GM19328 (cell line): ENCODE results near the gene CWC27.
"Not testable (repeated sequence)": the region's sequence is repeated elsewhere in the genome, so short reads cannot be mapped to it uniquely, and the experiment has no call there.

ENCODE experiments used
- ATAC-seq: cut with Tn5 transposase; IDR thresholded peaks from one replicate; pipeline ENCODE4 v1.9.1; 2021; ENCODE audit warnings: mild to moderate bottlenecking, moderate library complexity; ENCODE audit not compliant: unreplicated experiment

The CWC27 gene

DNA sequence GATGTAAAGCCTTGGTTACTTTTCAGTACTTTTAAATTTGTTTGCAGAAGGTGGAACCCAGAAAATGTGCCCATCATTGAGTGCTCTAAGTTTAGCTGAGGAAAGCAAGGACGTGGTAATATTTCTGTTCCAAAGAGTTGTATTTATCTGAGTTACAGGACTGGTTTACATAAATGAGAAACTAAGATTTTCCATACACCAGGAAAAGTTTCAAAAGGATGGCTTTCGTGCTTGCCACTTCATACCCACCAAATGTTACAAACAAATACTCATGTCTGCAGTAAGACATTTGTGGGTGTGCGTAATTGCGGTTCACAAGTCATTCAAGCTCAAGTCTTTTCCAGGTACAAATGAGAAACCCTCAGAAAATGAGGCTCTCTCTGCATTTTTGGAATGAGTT is 68.1 kb downstream of the CWC27 start:
- no peak for ATAC-seq

DNA sequence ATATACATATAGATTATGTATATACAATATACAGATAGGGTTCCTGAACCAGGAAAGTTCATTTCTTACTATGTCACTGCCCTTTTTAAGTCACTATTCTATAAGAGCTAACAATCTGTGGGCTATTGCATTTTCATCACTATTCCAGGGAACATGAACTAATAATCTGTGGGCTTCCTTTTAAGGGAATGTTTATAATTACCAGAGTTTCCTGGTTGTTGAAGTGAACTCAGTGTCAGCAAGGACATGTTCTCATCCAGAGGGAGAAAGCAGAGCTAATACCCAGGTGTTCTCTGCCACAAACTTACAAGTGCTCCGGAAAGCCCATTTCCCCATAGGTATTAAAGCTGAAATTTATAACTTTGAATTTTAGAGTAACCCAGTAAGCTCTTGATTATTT is 69.6 kb downstream of the CWC27 start:
- ATAC-seq = no peak

GRCh38 chr5:64838803-64839202 is 70.1 kb downstream of the CWC27 start:
- ATAC-seq = no peak

DNA sequence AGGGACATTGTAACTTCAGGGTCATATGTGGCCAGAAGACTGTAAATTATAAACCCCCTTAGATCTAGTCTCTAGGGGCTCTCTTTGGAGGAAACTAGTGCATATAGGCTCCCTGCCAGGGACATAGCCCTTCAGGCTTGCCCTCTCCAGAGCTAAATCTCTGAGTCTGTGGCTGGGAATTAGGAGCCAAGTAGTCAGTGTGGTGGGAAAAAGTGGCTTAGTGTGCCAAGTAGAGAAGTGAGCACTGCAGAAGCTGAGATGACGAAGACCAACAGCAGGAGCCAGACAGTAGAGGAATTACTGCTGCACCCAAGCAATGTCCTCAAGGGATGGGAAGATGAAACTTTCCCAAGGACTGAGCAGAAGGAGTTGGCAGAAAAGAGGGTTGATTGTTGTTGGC is 71.2 kb downstream of the CWC27 start:
- ATAC-seq = no peak

DNA sequence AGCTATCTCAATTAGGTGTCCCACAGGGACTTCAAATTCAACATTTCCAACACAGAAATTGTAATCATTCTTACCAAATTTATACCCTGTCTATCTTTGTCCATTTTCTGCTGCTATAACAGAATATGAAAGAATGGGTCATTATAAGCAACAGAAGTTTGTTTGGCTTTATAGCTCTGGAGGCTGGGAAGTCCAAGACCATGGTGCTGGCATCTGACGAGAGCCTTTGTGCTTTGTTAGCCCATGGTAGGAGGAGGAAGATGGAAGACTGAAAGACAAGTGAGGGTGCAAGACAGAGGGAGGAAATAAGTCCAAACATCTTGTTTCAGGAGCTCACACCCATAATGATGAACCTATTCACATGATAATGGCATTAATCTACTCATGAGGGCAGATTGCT is 72.2 kb downstream of the CWC27 start:
- ATAC-seq = no peak

DNA sequence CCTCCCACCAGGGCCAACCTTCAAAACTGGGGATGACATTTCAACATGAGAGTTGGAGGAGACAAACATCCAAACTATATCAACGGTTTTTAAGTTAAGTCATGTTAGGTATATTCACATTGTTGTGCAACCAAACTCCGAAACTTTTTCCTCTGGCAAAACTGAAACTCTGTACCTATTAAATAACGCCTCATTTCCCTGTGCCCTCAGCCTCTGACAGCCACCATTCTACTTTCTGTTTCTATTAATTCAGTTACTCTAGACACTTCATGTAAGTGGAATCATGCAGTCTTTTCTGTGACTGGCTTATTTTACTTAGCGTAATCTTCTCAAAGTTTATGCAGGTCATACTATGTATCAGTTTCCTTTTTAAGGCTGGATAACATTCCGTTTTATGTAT is 85.0 kb downstream of the CWC27 start:
- no peak for ATAC-seq

- ATAC-seq = no peak
These were observed 86.1 kb downstream of the CWC27 start for GRCh38 chr5:64854855-64855254.

- no peak for ATAC-seq
These were observed 91.2 kb downstream of the CWC27 start for GRCh38 chr5:64859881-64860280.

DNA sequence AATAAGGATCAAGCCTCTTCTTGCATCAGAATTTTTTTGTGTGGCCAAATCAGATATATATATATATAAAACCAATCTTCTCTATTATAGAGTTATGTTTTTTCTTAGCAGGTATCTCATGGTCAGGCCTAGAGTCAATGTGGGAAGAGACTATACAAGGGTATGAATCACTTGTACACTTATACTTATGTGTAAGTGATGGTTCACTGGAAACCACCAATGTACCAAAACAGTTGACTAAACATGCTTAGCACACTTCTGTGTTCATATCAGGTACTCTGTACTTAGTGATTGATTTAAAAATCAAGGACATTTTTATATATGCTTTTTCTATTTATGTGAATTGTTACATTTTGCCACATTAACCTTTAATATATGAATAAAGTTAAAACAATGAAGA is 92.6 kb downstream of the CWC27 start:
- ATAC-seq = no peak

- no peak for ATAC-seq
These were observed 95.4 kb downstream of the CWC27 start for GRCh38 chr5:64864171-64864570.

GRCh38 chr5:64865662-64866061 is 96.9 kb downstream of the CWC27 start:
- ATAC-seq = no peak

DNA sequence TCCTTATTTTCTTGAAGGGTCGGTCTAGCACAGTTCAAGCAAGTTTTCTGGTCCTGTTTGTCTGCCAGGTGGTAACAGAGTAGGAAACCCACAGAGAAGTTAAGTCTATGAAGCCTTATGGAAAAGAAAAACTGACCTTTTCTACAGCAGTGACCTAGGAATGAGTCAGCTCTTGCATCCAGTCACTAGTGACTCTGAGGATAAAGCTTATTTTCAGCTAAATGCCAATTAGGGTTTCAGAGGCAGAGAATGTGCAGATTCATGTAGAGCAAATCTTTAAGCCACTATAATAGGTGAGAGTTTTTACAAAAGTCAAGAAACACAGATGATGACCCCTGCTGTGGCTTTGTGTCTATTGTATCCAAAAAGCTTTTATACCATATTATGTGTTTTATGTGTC is 100.7 kb downstream of the CWC27 start:
- no peak for ATAC-seq

GRCh38 chr5:64872044-64872443 is 103.3 kb downstream of the CWC27 start:
- no peak for ATAC-seq

- ATAC-seq = no peak
These were observed 104.7 kb downstream of the CWC27 start for GRCh38 chr5:64873441-64873840.

DNA sequence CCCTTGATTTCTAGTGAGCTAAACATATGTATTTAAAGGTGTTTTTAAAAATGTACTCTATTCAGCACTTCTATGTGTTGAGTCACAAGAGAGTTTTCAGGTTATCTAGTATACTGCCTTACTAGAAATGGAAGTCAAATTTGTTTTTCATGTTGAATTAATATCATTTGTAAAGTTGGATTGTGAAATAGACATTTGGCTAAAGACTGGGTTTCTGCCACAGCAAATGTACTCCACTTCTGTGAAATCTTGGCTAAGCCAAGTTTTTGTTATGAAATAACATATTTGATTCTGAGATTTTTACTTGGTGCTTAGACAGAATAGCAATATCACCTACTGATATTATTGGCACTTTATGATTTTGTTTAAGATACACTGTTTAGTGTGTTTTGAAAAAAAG is 106.0 kb downstream of the CWC27 start:
- no peak for ATAC-seq

- ATAC-seq = no peak
These were observed 107.5 kb downstream of the CWC27 start for GRCh38 chr5:64876203-64876602.

DNA sequence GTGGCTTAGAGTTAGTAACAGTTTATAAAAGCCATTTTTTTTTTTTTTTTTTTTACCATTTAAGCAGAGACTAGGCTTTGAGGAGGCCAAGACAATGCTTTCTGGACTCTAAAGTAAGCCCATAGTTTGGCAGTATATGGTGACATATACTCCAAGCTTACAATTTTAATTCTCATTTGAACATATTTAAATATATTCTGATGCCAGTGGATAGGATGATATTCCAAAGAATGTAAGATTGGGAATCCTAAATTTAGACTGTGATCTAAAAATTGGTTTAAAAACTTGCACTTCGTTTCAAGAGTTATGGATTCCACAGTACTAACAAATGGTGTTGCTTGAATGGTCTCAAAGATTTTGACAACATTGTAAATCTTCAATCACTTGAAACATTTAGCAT is 112.1 kb downstream of the CWC27 start:
- ATAC-seq = no peak

- ATAC-seq = no peak
These were observed 115.2 kb downstream of the CWC27 start for GRCh38 chr5:64883912-64884311.

- ATAC-seq = no peak
These were observed 115.8 kb downstream of the CWC27 start for GRCh38 chr5:64884541-64884940.

DNA sequence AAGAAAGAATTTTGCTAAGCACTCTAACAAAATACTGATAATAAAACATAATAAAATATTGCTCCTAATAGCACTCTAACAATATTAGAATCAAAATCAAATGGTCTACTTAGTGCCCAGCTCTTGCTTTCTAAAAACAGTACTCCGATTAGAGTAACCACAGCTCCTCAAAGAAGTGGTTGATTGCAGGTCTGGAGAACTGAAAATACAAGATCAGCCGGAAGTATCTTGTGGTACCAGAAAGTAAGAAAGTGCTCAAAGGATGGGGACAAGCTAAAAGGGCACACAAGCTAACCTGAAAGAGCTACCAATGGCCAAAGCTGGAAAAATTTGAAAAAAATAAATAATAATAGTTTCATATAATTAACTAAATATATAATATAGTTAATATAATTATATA is 119.2 kb downstream of the CWC27 start:
- no peak for ATAC-seq

DNA sequence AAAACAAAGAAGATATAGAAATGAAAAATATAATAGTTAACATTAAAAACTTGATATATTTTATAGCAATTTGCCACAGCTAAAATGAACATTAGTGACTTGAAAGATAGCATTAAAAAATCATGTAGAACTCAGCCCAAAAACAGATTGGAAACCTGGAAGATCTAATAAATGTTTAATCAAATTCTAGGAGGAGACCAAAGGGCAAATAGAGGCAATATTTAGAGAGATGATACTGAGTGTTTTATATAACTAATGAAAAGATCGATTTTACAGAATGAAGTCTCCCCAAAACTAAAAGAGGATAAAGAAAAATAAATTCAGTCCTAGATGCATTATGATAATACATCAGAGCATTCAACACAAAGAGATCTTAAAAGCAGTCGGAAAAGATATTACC is 127.0 kb downstream of the CWC27 start:
- ATAC-seq = no peak

GRCh38 chr5:64899838-64900237 is 131.1 kb downstream of the CWC27 start:
- no peak for ATAC-seq

GRCh38 chr5:64900618-64901017 is 131.9 kb downstream of the CWC27 start:
- no peak for ATAC-seq

- not testable (repeated sequence) for ATAC-seq
These were observed 138.7 kb downstream of the CWC27 start for GRCh38 chr5:64907399-64907798.
